K562 (cell line): Measurements from ENCODE around the gene CLSTN1. TPM values are rescaled to one million over a fixed set of nuclear protein-coding genes. Genes with fewer than 3 reads are reported as not detected.

Experiments used
- ATAC-seq: fragments of 200-7000 bp; cut with Tn5 transposase; 3 replicates; pipeline ENCODE4 v1.9.1; 2020; ENCODE audit warnings: moderate library complexity
- BruUV-seq: library from RNA; stranded (reverse); fragments of 400-500 nt; replicated peaks from 2 replicates; lab custom pipeline; 2021; lab: Mats Ljungman, UMichigan
- CTCF ChIA-PET: fragments of 300-600 bp; formaldehyde crosslinking; extraction: SDS; loops from one replicate; lab custom pipeline; 2021; ENCODE audit warnings: low intra/inter-chr PET ratio; lab: Yijun Ruan, JAX
- POLR2A ChIA-PET: fragments of 300-600, 350-650 bp; sonication (Branson Sonifier 250); formaldehyde crosslinking; extraction: SDS; loops from one replicate; lab custom pipeline; 2021; ENCODE audit warnings: antibody characterized with exemption, inconsistent platforms; lab: Yijun Ruan, JAX
- DNase-seq, 4 experiments: peaks; one replicate each; pipeline versions ENCODE4 v3.0.0 to v3.0.0-alpha.2; 2011 to 2018; ENCODE audit warnings: low spot score in 3 of 4, mixed read lengths in 3 of 4; ENCODE audit errors: extremely low read depth in 1 of 4
- FAIRE-seq: peaks from 2 replicates; lab custom pipeline; 2011; peaks lifted over from hg19 to GRCh38; lab: Jason Lieb, UNC
- H2AFZ ChIP-seq: 2 replicates; pipeline ENCODE4 v1.6.0; 2011; ENCODE audit warnings: low read depth, low read length, control low read depth, inconsistent platforms
- H3K27ac ChIP-seq: fragments of 200-600 bp; 3 replicates; pipeline ENCODE4 v1.8.0; 2011; ENCODE audit warnings: low read depth, mild to moderate bottlenecking, control low read depth, inconsistent platforms, low read length, moderate library complexity, mixed read lengths; ENCODE audit errors: extremely low read depth
- H3K27me3 ChIP-seq, 2 experiments: fragments of 300-600 bp in 1 of 2; 2 replicates in 1 of 2; 3 replicates in 1 of 2; pipeline versions ENCODE4 v1.6.0 to v1.8.0; 2011; ENCODE audit warnings: inconsistent platforms in 2 of 2, low read length in 2 of 2, mild to moderate bottlenecking in 1 of 2, mixed read lengths in 1 of 2, moderate library complexity in 1 of 2; ENCODE audit not compliant: control insufficient read depth in 2 of 2, insufficient read depth in 2 of 2
- H3K36me3 ChIP-seq: fragments of 300-600 bp; 3 replicates; pipeline ENCODE4 v1.8.0; 2011; ENCODE audit warnings: mild to moderate bottlenecking, low read length, inconsistent platforms; ENCODE audit not compliant: control insufficient read depth, insufficient read depth
- H3K4me1 ChIP-seq, 2 experiments: fragments of 200-600 bp in 1 of 2; replicated peaks in 1 of 2; 2 replicates in 1 of 2; 3 replicates in 1 of 2; pipeline versions ENCODE4 v1.5.1 to v1.8.0; 2011; ENCODE audit warnings: inconsistent platforms in 2 of 2, low read length in 2 of 2, mild to moderate bottlenecking in 1 of 2, mixed read lengths in 1 of 2, moderate library complexity in 1 of 2; ENCODE audit not compliant: control insufficient read depth in 2 of 2, insufficient read depth in 2 of 2
- H3K4me2 ChIP-seq: 2 replicates; pipeline ENCODE4 v1.6.1; 2011; ENCODE audit warnings: low read length, control low read depth, inconsistent platforms, mixed read lengths; ENCODE audit not compliant: insufficient read depth
- H3K4me3 ChIP-seq: fragments of 200-600 bp; sonication (generic), shearing (Covaris generic); 2 replicates; pipeline ENCODE4 v1.5.1; 2016; ENCODE audit warnings: control low read depth, inconsistent platforms
- H3K79me2 ChIP-seq: fragments of 200-600 bp; 3 replicates; pipeline ENCODE4 v1.8.0; 2011; ENCODE audit warnings: low read length, inconsistent platforms; ENCODE audit not compliant: control insufficient read depth, insufficient read depth
- H3K9ac ChIP-seq, 2 experiments: 2 replicates each; pipeline versions ENCODE4 v1.6.0 to v1.6.1; 2011; ENCODE audit warnings: low read depth in 2 of 2, low read length in 2 of 2, control low read depth in 1 of 2, inconsistent platforms in 1 of 2, mild to moderate bottlenecking in 1 of 2, mixed read lengths in 1 of 2; ENCODE audit not compliant: insufficient read depth in 1 of 2
- H3K9me1 ChIP-seq: one replicate; pipeline ENCODE4 v1.6.0; 2011; ENCODE audit warnings: inconsistent platforms, mild to moderate bottlenecking, low read length, moderate library complexity; ENCODE audit not compliant: control insufficient read depth, insufficient read depth
- H3K9me3 ChIP-seq: replicated peaks from 2 replicates; pipeline ENCODE4 v1.5.1; 2011; ENCODE audit warnings: low read depth, low read length, inconsistent platforms; ENCODE audit not compliant: control insufficient read depth, insufficient read depth
- H4K20me1 ChIP-seq: replicated peaks from 2 replicates; pipeline ENCODE4 v1.6.1; 2011; ENCODE audit warnings: low read length, inconsistent platforms, mixed read lengths; ENCODE audit not compliant: control insufficient read depth, insufficient read depth
- C11orf30 ChIP-seq: fragments of 450-650 bp; IDR thresholded peaks from 2 replicates; pipeline ENCODE4 v1.6.1; 2016; ENCODE audit warnings: low read depth, mild to moderate bottlenecking
- NFRKB ChIP-seq: fragments of 450-650 bp; IDR thresholded peaks from 2 replicates; pipeline ENCODE4 v1.6.1; 2016; ENCODE audit warnings: low read depth
- POU5F1 ChIP-seq: fragments of 150-350 bp; IDR thresholded peaks from 2 replicates; pipeline ENCODE4 v1.6.1; 2014; ENCODE audit warnings: borderline replicate concordance, low read length, low read depth, mild to moderate bottlenecking; ENCODE audit not compliant: partially characterized antibody
- TFAM ChIP-seq: fragments of 250-450 bp; sonication (Bioruptor Pico); conservative IDR thresholded peaks from 2 replicates; pipeline ENCODE4 v1.5.0; 2021; ENCODE audit warnings: mild to moderate bottlenecking, moderate library complexity
- ZFP1 ChIP-seq: fragments of 450-650 bp; formaldehyde crosslinking; IDR thresholded peaks from 2 replicates; pipeline ENCODE4 v1.4.0; 2020; ENCODE audit warnings: mild to moderate bottlenecking, mixed read lengths
- ZSCAN32 ChIP-seq: fragments of 450-650 bp; formaldehyde crosslinking; IDR thresholded peaks from 2 replicates; pipeline ENCODE4 v1.4.0; 2020; ENCODE audit warnings: mild to moderate bottlenecking, moderate library complexity
- WGBS: fragments of 100-300 bp; shearing (Covaris generic); methylation state at CpG from one replicate; pipeline ENCODE4 v1.1.6; 2016; ENCODE audit warnings: low coverage, mixed read lengths; ENCODE audit not compliant: insufficient coverage; ENCODE audit errors: missing lambda C conversion rate; 5-methylcytosine and 5-hydroxymethylcytosine counted together
- in situ Hi-C: fragments of 300-500 bp; cut with MboI; formaldehyde crosslinking; loops from 4 replicates; pipeline ENCODE4 v1.15.0; 2018; ENCODE audit warnings: inconsistent platforms, mixed read lengths
- intact Hi-C: fragments of 100-400 bp; cut with micrococcal nuclease; formaldehyde crosslinking; loops from 2 replicates; pipeline ENCODE4 v1.14.2; 2022
- polyA plus RNA-seq, 8 experiments: library from polyadenylated mRNA; depleted of rRNA in 4 of 8; stranded (reverse) in 5 of 8; unstranded in 3 of 8; fragments of >200 nt; fragmentation: Nextera tagmentation in 2 of 8; fragmentation: Illumina TruSeq in 1 of 8; extraction: Ambion mirVana in 2 of 8; extraction: Trizol in 1 of 8; gene quantifications; 2 replicates each; pipeline versions ENCODE4 v1.2.1 to v1.2.3, GENCODE V29; 2011 to 2014; ENCODE audit warnings: inconsistent platforms in 1 of 8, missing spikeins in 1 of 8
- total RNA-seq, 7 experiments: library from RNA; depleted of rRNA in 6 of 7; stranded (reverse); fragments of >200 nt in 6 of 7; fragmentation: Illumina TruSeq in 2 of 7; extraction: Trizol in 2 of 7; gene quantifications; 2 replicates each; pipeline versions ENCODE4 v1.2.1 to v1.2.3, GENCODE V29; 2011 to 2021; ENCODE audit warnings: low replicate concordance in 1 of 7
- TF ChIP-seq, protein P1 (sequence below): fragments of 450-650 bp; IDR thresholded peaks from 2 replicates; pipeline ENCODE4 v1.6.1; 2016; ENCODE audit warnings: mild to moderate bottlenecking, moderate library complexity
- TF ChIP-seq, protein P2 (sequence below): sonication (generic); formaldehyde crosslinking; IDR thresholded peaks from 2 replicates; pipeline ENCODE4 v1.9.0; 2022; ENCODE audit warnings: mild to moderate bottlenecking, missing genetic modification reagents
- TF ChIP-seq, protein P3 (sequence below): fragments of 250-450 bp; sonication (Bioruptor Pico); IDR thresholded peaks from 2 replicates; pipeline ENCODE4 v1.6.1; 2021; ENCODE audit warnings: mild to moderate bottlenecking

Gene CLSTN1
- total and polyA plus RNA-seq, 9 of the 15 experiments (the other 6 are each of a cell fraction or from before 2014, with no cell fraction given) = 1.1 to 32.5 (median 13.3) TPM

DNA sequence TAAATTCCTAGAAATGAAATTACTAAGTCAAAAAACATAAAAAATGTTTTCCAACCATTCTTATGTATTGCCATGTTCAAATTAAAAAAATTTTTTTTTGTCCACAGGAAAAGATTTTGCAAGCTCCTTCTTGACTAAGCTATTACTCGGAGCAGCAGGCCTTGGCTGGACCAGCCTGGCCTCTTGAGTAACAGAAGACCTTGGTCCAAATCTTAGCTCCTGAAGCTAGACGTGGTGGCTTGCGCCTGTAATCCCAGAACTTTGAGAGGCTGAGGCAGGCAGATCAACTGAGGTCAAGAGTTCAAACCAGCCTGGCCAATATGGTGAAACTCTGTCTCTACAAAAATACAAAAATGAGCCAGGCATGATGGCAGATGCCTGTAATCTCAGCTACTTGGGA, 77.6 kb downstream of the CLSTN1 start:
- WGBS = 67% methylated on average over 3 of the region's 3 CpGs
- FAIRE-seq = no peak
- CTCF ChIA-PET = interaction anchor here (0.6 to 0.7 kb wide), 2 partner anchors 10 to 60 kb away, joined by 3 to 4 read pairs; no protein-coding TSS in a partner anchor
- TF ChIP-seq ZSCAN32 (CRISPR knock-in tag) (no peak), ZFP1 (CRISPR knock-in tag) (no peak), NFRKB (no peak), C11orf30 (no peak), POU5F1 (no peak), TFAM (CRISPR knock-in tag) (no peak)
- TF ChIP-seq, protein P1, sequence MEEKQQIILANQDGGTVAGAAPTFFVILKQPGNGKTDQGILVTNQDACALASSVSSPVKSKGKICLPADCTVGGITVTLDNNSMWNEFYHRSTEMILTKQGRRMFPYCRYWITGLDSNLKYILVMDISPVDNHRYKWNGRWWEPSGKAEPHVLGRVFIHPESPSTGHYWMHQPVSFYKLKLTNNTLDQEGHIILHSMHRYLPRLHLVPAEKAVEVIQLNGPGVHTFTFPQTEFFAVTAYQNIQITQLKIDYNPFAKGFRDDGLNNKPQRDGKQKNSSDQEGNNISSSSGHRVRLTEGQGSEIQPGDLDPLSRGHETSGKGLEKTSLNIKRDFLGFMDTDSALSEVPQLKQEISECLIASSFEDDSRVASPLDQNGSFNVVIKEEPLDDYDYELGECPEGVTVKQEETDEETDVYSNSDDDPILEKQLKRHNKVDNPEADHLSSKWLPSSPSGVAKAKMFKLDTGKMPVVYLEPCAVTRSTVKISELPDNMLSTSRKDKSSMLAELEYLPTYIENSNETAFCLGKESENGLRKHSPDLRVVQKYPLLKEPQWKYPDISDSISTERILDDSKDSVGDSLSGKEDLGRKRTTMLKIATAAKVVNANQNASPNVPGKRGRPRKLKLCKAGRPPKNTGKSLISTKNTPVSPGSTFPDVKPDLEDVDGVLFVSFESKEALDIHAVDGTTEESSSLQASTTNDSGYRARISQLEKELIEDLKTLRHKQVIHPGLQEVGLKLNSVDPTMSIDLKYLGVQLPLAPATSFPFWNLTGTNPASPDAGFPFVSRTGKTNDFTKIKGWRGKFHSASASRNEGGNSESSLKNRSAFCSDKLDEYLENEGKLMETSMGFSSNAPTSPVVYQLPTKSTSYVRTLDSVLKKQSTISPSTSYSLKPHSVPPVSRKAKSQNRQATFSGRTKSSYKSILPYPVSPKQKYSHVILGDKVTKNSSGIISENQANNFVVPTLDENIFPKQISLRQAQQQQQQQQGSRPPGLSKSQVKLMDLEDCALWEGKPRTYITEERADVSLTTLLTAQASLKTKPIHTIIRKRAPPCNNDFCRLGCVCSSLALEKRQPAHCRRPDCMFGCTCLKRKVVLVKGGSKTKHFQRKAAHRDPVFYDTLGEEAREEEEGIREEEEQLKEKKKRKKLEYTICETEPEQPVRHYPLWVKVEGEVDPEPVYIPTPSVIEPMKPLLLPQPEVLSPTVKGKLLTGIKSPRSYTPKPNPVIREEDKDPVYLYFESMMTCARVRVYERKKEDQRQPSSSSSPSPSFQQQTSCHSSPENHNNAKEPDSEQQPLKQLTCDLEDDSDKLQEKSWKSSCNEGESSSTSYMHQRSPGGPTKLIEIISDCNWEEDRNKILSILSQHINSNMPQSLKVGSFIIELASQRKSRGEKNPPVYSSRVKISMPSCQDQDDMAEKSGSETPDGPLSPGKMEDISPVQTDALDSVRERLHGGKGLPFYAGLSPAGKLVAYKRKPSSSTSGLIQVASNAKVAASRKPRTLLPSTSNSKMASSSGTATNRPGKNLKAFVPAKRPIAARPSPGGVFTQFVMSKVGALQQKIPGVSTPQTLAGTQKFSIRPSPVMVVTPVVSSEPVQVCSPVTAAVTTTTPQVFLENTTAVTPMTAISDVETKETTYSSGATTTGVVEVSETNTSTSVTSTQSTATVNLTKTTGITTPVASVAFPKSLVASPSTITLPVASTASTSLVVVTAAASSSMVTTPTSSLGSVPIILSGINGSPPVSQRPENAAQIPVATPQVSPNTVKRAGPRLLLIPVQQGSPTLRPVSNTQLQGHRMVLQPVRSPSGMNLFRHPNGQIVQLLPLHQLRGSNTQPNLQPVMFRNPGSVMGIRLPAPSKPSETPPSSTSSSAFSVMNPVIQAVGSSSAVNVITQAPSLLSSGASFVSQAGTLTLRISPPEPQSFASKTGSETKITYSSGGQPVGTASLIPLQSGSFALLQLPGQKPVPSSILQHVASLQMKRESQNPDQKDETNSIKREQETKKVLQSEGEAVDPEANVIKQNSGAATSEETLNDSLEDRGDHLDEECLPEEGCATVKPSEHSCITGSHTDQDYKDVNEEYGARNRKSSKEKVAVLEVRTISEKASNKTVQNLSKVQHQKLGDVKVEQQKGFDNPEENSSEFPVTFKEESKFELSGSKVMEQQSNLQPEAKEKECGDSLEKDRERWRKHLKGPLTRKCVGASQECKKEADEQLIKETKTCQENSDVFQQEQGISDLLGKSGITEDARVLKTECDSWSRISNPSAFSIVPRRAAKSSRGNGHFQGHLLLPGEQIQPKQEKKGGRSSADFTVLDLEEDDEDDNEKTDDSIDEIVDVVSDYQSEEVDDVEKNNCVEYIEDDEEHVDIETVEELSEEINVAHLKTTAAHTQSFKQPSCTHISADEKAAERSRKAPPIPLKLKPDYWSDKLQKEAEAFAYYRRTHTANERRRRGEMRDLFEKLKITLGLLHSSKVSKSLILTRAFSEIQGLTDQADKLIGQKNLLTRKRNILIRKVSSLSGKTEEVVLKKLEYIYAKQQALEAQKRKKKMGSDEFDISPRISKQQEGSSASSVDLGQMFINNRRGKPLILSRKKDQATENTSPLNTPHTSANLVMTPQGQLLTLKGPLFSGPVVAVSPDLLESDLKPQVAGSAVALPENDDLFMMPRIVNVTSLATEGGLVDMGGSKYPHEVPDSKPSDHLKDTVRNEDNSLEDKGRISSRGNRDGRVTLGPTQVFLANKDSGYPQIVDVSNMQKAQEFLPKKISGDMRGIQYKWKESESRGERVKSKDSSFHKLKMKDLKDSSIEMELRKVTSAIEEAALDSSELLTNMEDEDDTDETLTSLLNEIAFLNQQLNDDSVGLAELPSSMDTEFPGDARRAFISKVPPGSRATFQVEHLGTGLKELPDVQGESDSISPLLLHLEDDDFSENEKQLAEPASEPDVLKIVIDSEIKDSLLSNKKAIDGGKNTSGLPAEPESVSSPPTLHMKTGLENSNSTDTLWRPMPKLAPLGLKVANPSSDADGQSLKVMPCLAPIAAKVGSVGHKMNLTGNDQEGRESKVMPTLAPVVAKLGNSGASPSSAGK = no peak
- TF ChIP-seq, protein P2, sequence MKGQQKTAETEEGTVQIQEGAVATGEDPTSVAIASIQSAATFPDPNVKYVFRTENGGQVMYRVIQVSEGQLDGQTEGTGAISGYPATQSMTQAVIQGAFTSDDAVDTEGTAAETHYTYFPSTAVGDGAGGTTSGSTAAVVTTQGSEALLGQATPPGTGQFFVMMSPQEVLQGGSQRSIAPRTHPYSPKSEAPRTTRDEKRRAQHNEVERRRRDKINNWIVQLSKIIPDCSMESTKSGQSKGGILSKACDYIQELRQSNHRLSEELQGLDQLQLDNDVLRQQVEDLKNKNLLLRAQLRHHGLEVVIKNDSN (CRISPR knock-in tag) = no peak
- TF ChIP-seq, protein P3, sequence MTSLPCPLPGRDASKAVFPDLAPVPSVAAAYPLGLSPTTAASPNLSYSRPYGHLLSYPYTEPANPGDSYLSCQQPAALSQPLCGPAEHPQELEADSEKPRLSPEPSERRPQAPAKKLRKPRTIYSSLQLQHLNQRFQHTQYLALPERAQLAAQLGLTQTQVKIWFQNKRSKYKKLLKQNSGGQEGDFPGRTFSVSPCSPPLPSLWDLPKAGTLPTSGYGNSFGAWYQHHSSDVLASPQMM (CRISPR knock-in tag) = no peak

More for the DNA sequence above, 77.6 kb downstream of the CLSTN1 start:
- H3K9me3 ChIP-seq = no peaks in the 10 kb centered on the region
- ATAC-seq = no peak
- H3K79me2 ChIP-seq = no peaks in the 10 kb centered on the region
- intact Hi-C loops (no loop called here), in situ Hi-C loops (no loop called here)
- no peaks in the 10 kb centered on the region for H4K20me1 ChIP-seq
- no peak overlapping the region for H2AFZ ChIP-seq
- H3K27me3 ChIP-seq = no peaks in the 10 kb centered on the region
- no peaks in the 10 kb centered on the region for H3K9me1 ChIP-seq
- no peak overlapping the region for H3K4me2 ChIP-seq
- DNase-seq = no peak
- POLR2A ChIA-PET = interaction anchor here (0.7 to 1.5 kb wide), 3 partner anchors 13 to 25 kb away, joined by 3 to 6 read pairs (median 3); no protein-coding TSS in a partner anchor
- BruUV-seq = no TSS peak
- peaks cover 22% of the 10 kb centered on the region for H3K36me3 ChIP-seq
- H3K4me1 ChIP-seq = no peaks in the 10 kb centered on the region; a peak in 1 of 5 replicates
- H3K9ac ChIP-seq = no peak overlapping the region
- no peak overlapping the region for H3K27ac ChIP-seq
- no peak overlapping the region for H3K4me3 ChIP-seq
